HG03469 (cell line): ENCODE measurements around the gene C5orf47.
A peak's percentile ranks its signal among the peaks of the same experiment; 100 is the strongest.

Experiments
- ATAC-seq: cut with Tn5 transposase; IDR thresholded peaks from one replicate; pipeline ENCODE4 v1.9.1; 2021; ENCODE audit warnings: mild to moderate bottlenecking, moderate library complexity, moderate number of reproducible peaks; ENCODE audit not compliant: unreplicated experiment

Gene C5orf47

DNA sequence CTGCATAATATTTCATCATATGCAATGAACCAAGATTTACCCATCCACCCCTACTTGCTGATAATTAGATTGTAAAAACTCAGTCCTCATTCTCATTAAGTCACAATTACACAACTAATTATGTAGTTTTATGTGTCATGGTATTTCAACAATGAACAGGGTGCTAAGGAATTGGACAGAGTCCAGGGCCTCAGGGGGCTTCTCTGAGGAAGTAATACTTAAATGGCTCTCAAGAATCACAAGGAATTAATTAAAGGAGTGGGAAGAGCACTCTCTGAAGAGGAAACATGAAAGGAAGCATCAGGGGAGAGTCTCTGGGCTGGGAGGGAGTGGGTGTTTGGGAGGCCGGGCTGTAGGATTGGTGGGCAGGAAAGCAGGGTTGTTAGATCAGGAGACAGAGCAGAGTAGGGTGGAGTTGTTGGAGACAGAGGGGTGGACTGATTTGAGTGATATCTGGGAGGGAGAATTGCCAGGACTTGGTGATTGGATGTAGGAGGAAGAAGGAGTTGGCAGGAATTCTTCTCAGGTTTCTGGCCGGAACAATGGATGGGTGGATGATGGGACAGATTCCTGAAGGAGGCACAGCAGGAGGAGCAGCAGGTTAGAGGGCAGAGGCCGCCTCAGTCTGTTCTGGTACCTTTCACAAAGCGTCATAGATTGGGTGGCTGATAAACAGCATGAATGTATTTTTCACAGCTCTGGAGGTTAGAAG lies 33.6 kb downstream of the C5orf47 start:
- no peak for ATAC-seq

DNA sequence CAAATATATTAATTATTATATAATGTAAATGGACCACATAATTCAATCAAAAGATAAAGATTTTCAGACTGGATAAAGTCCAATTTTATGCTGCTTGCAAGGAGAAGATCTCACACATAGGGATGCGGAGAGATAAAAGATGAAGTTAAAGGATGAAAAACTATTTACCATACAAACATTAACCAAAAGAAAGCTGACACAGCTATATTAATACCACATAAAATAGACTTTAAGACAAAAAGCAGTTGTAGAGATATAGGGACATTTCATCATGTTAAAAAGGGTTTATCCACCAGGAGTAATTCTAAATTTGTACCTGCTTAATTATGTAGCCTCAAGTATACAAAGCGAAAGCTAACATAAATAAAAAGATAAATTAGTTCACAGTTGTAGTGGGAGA lies 41.3 kb downstream of the C5orf47 start:
- no peak for ATAC-seq

DNA sequence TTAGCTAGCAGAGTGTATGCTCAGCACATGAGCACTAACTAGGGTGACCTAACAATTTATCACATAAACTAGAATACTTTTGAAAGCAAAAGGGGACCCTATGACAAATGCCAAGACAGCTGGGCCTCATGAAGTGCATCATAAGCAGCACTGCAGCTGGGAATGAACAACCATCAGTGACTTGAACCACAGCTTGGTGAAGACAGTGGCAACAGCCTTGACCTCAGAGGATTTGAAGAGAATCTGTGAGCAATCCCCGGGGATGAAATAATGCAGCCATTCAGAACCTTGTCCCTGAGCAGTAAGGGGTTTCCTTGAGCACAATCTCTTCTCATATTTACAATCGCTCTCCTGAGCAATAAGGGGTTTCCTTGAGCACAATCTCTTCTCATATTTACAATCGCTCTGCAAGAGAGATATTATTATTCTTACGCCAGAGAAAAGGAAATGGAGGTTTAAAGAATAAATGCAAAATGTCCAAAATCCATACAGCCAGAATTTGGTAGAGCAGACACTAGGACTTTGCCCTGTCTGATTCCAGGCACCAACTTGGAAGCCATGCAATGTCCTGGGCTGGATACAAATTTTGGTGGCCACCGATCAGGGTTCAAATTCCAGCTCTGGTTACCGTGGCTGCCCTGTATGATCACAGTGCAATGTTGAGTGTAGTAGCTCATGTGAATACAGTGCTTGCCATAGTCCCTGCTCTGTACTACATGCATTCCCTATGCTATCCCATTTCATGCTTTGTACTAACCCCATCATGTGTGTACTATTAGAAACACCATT lies 55.7 kb downstream of the C5orf47 start:
- ATAC-seq: no peak

DNA sequence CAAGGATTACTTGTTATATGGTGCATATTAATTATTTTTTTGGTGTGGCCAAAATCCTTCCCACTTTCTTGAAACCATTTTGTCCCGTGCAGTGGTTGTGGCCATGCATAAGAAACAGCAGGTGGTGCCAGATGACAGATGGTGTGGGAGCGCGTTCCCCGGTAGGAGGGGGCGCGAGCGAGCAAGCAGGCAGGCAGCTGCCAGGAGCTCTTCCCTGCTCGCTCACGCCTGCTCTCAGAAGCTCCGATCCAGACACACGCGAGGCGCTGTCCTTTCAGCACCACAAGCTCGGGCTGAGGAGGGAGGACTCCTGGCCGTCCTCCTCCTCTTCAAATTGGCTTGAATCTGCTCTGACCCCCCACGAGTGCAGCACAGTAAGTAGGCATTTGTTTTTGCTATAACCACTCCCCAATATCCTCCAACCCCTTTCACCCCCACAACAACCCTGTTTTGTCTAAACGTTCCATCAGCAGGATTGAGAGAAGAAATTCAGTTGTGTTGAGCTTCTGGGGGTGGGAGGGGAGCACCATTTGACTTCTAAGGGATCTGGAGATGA lies 56.6 kb downstream of the C5orf47 start, which contains the start of gene NSG2:
Gene NSG2 (plus strand): TSS at position 237 of the 556 bp plus-strand sequence. CDS start 1,050 bp downstream, outside the sequence.
- ATAC-seq: peak; percentile 72

DNA sequence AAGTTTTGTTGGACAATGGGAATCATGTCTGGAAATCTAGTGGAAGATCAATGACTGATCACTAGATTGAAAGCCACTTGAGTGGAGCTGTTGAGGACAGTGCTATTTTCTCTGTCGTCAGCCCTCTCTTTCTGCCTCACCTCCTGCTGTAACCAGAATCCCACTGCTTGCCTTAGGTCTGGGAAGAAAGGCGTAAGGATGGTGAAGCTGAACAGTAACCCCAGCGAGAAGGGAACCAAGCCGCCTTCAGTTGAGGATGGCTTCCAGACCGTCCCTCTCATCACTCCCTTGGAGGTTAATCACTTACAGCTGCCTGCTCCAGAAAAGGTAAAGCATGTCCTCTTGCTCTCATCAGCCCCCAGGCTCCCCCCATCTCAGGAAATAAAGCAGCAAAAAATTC lies 57.6 kb downstream of the C5orf47 start:
- ATAC-seq: no peak

DNA sequence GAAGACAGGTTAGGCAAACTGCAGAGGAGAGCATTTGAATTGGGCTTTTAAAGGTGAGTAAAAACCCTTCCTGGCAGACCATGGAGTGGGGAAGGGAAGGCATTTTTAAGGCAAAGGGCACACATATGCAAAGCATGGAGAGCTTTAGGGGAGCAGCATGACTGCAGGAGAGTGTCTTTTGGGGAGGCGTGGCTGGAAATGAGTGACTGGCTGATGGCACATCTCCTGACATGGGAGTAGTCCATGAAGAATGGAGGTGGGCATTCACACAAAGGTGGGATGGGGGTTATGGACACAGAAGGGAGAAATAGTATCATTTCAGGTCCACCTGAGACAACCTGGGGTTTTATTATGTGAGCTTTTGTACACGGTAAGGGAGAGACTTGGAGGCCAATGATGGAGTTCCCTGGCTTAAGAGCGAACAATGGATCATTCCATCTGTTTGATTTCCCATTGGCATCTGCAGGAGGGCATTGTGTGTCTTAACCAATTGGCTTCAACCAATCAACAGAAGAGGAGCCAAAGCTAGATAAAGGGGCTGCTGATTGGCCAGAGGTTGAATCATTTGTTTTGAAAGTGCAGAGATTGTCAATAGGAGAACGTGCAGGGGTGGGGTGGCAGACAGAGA lies 58.6 kb downstream of the C5orf47 start:
- no peak for ATAC-seq

DNA sequence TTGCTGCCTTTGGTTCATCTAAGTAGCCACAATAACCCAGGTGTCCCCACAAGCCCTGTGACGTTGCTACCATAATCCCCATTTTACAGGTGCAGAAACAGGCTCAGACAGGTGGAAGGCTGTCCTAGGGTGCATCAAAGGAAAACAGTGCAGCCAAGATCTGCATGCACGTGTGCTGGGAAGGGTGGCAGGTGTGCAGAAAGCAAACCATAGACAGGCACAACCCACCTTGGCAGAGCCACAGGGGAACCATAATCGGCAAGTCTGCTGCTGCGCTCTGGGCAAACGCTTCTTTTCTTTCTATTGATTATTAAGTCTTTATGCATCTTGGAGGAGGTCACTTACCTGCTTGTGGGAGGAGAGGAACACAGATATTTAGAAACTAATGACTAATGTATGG lies 63.7 kb downstream of the C5orf47 start:
- ATAC-seq: no peak

DNA sequence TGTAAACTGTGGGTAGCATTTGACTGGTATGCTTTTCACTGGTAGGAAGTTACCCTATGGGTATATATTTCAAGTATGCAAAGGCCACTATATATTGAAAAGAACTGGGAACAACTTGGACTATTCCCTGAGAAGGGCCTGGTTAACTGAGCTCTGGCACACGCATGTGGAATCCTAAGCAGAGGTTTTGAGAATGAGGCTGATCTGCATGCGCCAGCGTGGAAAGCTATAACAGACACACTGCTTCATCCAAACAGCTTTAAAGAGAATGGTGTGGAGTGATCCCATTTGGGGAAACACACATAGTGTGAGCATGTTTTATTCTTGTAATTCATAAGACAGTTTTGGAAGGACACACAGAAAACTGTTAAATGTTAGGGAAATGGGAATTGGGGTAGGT lies 64.9 kb downstream of the C5orf47 start:
- no peak for ATAC-seq
